Right lobe of liver (tissue), 6 donors: ENCODE data around the gene SCARF1. TPM values are rescaled to one million over a fixed set of nuclear protein-coding genes. Genes with fewer than 3 reads are reported as not detected.
A peak's percentile ranks its signal among the peaks of the same experiment; 100 is the strongest.

Experiments
- ATAC-seq, 4 donors: fragments of 200-7000 bp; cut with Tn5 transposase; one replicate each; pipeline ENCODE4 v1.9.1; 2020; ENCODE audit warnings: mild to moderate bottlenecking in 4 of 4, moderate library complexity in 4 of 4
- DNase-seq, 3 donors: peaks; one replicate each; pipeline ENCODE4 v3.0.0-alpha.2; 2020
- H3K27ac ChIP-seq, 3 donors: fragments of 200-600 bp; one replicate each; pipeline ENCODE4 v1.8.0; 2022
- H3K27me3 ChIP-seq, 2 donors: fragments of 200-600 bp; one replicate each; pipeline ENCODE4 v1.8.0; 2022
- H3K36me3 ChIP-seq, 4 donors: fragments of 200-600 bp; sonication (generic) in 1 of 4; one replicate each; pipeline versions ENCODE4 v1.5.1 to v1.8.0; 2017 to 2022; ENCODE audit warnings: control low read depth in 1 of 4
- H3K4me1 ChIP-seq, 4 donors: fragments of 200-600 bp; sonication (generic) in 1 of 4; one replicate each; pipeline versions ENCODE4 v1.5.1 to v1.8.0; 2017 to 2022; ENCODE audit warnings: control low read depth in 1 of 4
- H3K4me3 ChIP-seq, 3 donors: fragments of 200-600 bp; one replicate each; pipeline ENCODE4 v1.8.0; 2022
- H3K9me3 ChIP-seq, 4 donors: fragments of 200-600 bp; sonication (generic) in 1 of 4; one replicate each; pipeline versions ENCODE4 v1.5.1 to v1.8.0; 2017 to 2022; ENCODE audit warnings: control low read depth in 1 of 4
- CTCF ChIP-seq, 4 donors: fragments of 200-600 bp in 3 of 4; fragments of 450-650 bp in 1 of 4; IDR thresholded peaks; one replicate each; pipeline versions ENCODE4 v1.5.1 to v1.8.0; 2016 to 2022; ENCODE audit warnings: antibody characterized with exemption in 4 of 4, mild to moderate bottlenecking in 2 of 4
- POLR2A ChIP-seq: fragments of 450-650 bp; IDR thresholded peaks from one replicate; pipeline ENCODE4 v1.6.1; 2017; ENCODE audit warnings: antibody characterized with exemption, mild to moderate bottlenecking
- WGBS: methylation state at CpG from one replicate; pipeline ENCODE4 v1.1.6; 2018; ENCODE audit warnings: low coverage, low lambda C conversion rate; ENCODE audit not compliant: insufficient coverage; ENCODE audit errors: missing lambda C conversion rate; 5-methylcytosine and 5-hydroxymethylcytosine counted together
- intact Hi-C, 2 donors: fragments of 100-400 bp; cut with DNase I; formaldehyde crosslinking; loops; one replicate each; pipeline versions ENCODE4 v1.11.2 to v1.14.1; 2022
- total RNA-seq, 6 experiments: library from RNA; depleted of rRNA in 2 of 6; stranded (reverse); fragments of >200 nt in 2 of 6; fragmentation: NEBNext Ultra II Directional in 3 of 6; extraction: Animal tissue kit (Norgen Biotek cat#: 25700) in 3 of 6; gene quantifications; one replicate each; pipeline versions ENCODE4 v1.1.0 to v1.2.4, GENCODE V29; 2016 to 2023
- donor health status: DM: no; HTN: yes; CAD: no.
- donor health status: DM: no; HTN: no; CAD: no.
- donor health status: DM: no; HTN: no; CAD: no.
- donor health status: DM: no; HTN: yes; CAD: no.
- donor health status: DM: no; HTN: yes; CAD: no.

SCARF1 gene
- total RNA-seq, 6 experiments from 2014 or later = 6.9 to 16.9 (median 8.4) TPM

GRCh38 chr17:1591474-1592090 is 54.0 kb downstream of the SCARF1 start:
- TF ChIP-seq POLR2A (no peak), CTCF (IDR thresholded peaks at IDR 0.05) (no peak)
- Histone ChIP-seq H3K4me1 (no peaks in the 10 kb centered on the region), H3K27me3 (no peaks in the 10 kb centered on the region), H3K4me3 (no peak overlapping the region), H3K27ac (no peak overlapping the region), H3K36me3 (no peaks in the 10 kb centered on the region), H3K9me3 (no peaks in the 10 kb centered on the region)
- 84% methylated on average over 8 of the region's 40 CpGs for WGBS
- ATAC-seq (no peak), DNase-seq (no peak)
- intact Hi-C loops = no loop called here

GRCh38 chr17:1590747-1591473 is 54.6 kb downstream of the SCARF1 start:
- H3K36me3 ChIP-seq = no peaks in the 10 kb centered on the region
- H3K27ac ChIP-seq = no peak overlapping the region
- peak in 1 of 4 donors; percentile 11 for ATAC-seq
- intact Hi-C loops = no loop called here
- no peak overlapping the region for H3K4me3 ChIP-seq
- no peaks in the 10 kb centered on the region for H3K27me3 ChIP-seq
- H3K4me1 ChIP-seq = no peaks in the 10 kb centered on the region
- no peak for TF ChIP-seq POLR2A
- TF ChIP-seq CTCF (IDR thresholded peaks at IDR 0.05) = no peak
- no peak for DNase-seq
- WGBS = 83% methylated on average over 10 of the region's 38 CpGs
- H3K9me3 ChIP-seq = no peaks in the 10 kb centered on the region

- intact Hi-C loops = no loop called here
- Histone ChIP-seq H3K27me3 (no peaks in the 10 kb centered on the region), H3K36me3 (no peaks in the 10 kb centered on the region), H3K4me3 (no peak overlapping the region), H3K9me3 (no peaks in the 10 kb centered on the region), H3K27ac (no peak overlapping the region), H3K4me1 (no peaks in the 10 kb centered on the region)
- ATAC-seq (peak; percentile 56 to 88 (median 62)), DNase-seq (peak in 1 of 3 donors; percentile 80)
- WGBS = 47% methylated on average over 14 of the region's 19 CpGs
- TF ChIP-seq CTCF (IDR thresholded peaks at IDR 0.05) = no peak
- TF ChIP-seq POLR2A = no peak
These were observed 55.3 kb downstream of the SCARF1 start for GRCh38 chr17:1590029-1590746.

- DNase-seq (peak in 1 of 3 donors; percentile 34), ATAC-seq (peak in 1 of 4 donors; percentile 23)
- no peak overlapping the region for H3K4me3 ChIP-seq
- H3K36me3 ChIP-seq = no peaks in the 10 kb centered on the region
- H3K4me1 ChIP-seq = no peaks in the 10 kb centered on the region
- WGBS = 88% methylated on average over 18 of the region's 33 CpGs
- no peaks in the 10 kb centered on the region for H3K27me3 ChIP-seq
- intact Hi-C loops = no loop called here
- H3K9me3 ChIP-seq = no peaks in the 10 kb centered on the region
- no peak overlapping the region for H3K27ac ChIP-seq
- TF ChIP-seq POLR2A (no peak), CTCF (IDR thresholded peaks at IDR 0.05) (no peak)
These were observed 56.5 kb downstream of the SCARF1 start for GRCh38 chr17:1588821-1589585.
